Adrenal gland (tissue), 5 donors: Measurements from ENCODE around the gene ALOX12B.

ENCODE experiments used
- CTCF ChIP-seq, 6 experiments: fragments of 450-650 bp in 4 of 6; fragments of 200-600 bp in 2 of 6; sonication (generic) in 1 of 6; IDR thresholded peaks; 1 replicate in 5 of 6; 2 replicates in 1 of 6; pipeline versions ENCODE4 v1.5.1 to v1.8.0; 2016 to 2021; ENCODE audit warnings: antibody characterized with exemption in 6 of 6, mild to moderate bottlenecking in 2 of 6, moderate library complexity in 1 of 6
- POLR2A ChIP-seq, 2 donors: fragments of 450-650 bp; IDR thresholded peaks; one replicate each; pipeline ENCODE4 v1.6.1; 2017; ENCODE audit warnings: antibody characterized with exemption in 2 of 2, mild to moderate bottlenecking in 2 of 2, moderate library complexity in 1 of 2
- donor health status: DM: no; HTN: no; CAD: no.

GRCh38 chr17:8125154-8125946 lies 37.8 kb upstream of the ALOX12B start:
- TF ChIP-seq CTCF (IDR thresholded peaks at IDR 0.05) (no peak), POLR2A (IDR thresholded peaks at IDR 0.05) (no peak)
